Measurements from ENCODE around the gene ANKS3. TPM values are rescaled to one million over a fixed set of nuclear protein-coding genes. Genes with fewer than 3 reads are reported as not detected.

ANKS3 gene
- total and polyA plus RNA-seq, 2 donors (not counting 3 experiments of a cell fraction or from before 2014, with no cell fraction given), result 13.9 to 24.0 TPM

DNA sequence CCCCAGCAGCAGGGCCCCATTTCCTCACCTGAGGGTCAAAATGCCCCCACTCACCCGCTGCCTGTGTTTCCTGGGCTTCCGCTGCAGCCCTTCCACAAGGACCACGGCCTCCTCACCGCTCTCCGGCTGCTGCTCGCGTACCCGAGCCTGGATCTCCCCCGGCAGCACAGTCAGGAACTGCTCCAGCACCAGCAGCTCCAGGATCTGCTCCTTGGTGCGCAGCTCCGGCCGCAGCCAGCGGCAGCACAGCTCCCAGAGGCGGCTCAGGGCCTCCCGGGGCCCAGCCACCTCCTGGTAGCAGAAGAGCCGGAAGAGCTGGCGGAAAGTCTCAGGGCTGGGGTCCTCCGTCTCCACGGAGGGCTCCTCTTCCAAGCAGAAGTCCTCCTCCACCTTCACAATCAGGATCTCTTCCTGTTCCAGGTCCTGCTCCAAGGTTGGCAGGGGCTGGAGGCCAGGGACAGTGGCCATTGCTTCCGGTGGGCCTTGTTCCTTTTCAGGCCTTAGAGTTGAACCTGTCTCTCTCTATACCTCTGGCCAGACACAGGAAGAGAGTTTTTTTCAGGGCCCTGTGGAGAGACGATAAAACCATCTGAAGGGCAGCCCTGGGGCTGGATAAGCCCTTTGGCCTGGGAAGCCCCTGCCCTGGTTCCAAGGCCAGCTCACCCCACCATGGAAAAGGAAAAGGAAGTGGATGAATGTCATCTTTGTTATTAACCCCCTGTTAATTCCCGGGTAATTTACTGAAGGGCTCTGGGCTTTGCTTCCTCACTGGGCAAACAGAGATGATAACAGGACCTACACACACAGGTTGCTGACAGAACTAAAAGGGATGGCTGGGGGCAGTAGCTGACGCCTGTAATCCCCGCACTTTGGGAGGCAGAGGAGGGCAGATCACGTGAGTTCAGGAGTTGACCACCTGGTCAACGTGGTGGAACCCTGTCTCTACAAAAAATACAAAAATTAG lies 31.7 kb upstream of the ANKS3 start:
- H3K4me1 ChIP-seq (ENCODE audit: control insufficient read depth, extremely low read depth, insufficient read depth, low read length), result peaks cover 15% of the 10 kb centered on the region
- H3K27me3 ChIP-seq (ENCODE audit: control insufficient read depth in 2 of 2, insufficient read depth in 2 of 2, low read length in 2 of 2), result no peaks in the 10 kb centered on the region
- no peak for FAIRE-seq
- dilution Hi-C loops (cut with MboI; ENCODE audit: extremely low pct_ligation_motif_present, low sequenced_read_pairs) (no loop called here), intact Hi-C loops (cut with micrococcal nuclease) (loop anchor here (2.0 kb wide), 1 partner anchor 191 kb away; no protein-coding TSS in a partner anchor)
- H3K36me3 ChIP-seq (ENCODE audit: control insufficient read depth in 2 of 2, extremely low read depth in 1 of 2, insufficient read depth in 2 of 2, low read length in 2 of 2), result peaks cover 5 to 26% of the 10 kb centered on the region in 2 experiments
- no peaks in the 10 kb centered on the region for H4K20me1 ChIP-seq (replicated peaks; ENCODE audit: control insufficient read depth, extremely low read depth, insufficient read depth, low read length)
- no peak overlapping the region for H2AFZ ChIP-seq (ENCODE audit: low read depth, low read length)
- POLR2A ChIA-PET, result interaction anchor here (1.0 kb wide), 1 partner anchor 31 kb away, joined by 4 read pairs; the partner anchor contains the start of gene DNAAF8
- H3K4me2 ChIP-seq (ENCODE audit: insufficient read depth, low read length), result peak overlapping the region; percentile 85
- CTCF ChIA-PET, result no interaction called here
- DNase-seq (ENCODE audit: low read depth, low spot score), result no peak
- H3K9ac ChIP-seq (replicated peaks; ENCODE audit: extremely low read depth, insufficient read depth, low read length), result peak overlapping the region; percentile 77
- H3K9me3 ChIP-seq (replicated peaks; ENCODE audit: control insufficient read depth, insufficient read depth, low read length), result no peaks in the 10 kb centered on the region
- H3K9me1 ChIP-seq (replicated peaks; ENCODE audit: control insufficient read depth, extremely low read depth, insufficient read depth, low read length), result no peaks in the 10 kb centered on the region
- H3K79me2 ChIP-seq (ENCODE audit: control insufficient read depth, insufficient read depth, low read length), result peaks cover 12% of the 10 kb centered on the region
- no TSS peak for BruUV-seq (replicated peaks)
- H3K4me3 ChIP-seq (replicated peaks in 1 of 3; ENCODE audit: insufficient read depth in 1 of 3, low read depth in 1 of 3, low read length in 3 of 3), result peak overlapping the region; percentile 46 to 98 (median 55)
- TF ChIP-seq, protein P1, sequence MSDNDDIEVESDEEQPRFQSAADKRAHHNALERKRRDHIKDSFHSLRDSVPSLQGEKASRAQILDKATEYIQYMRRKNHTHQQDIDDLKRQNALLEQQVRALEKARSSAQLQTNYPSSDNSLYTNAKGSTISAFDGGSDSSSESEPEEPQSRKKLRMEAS (IDR thresholded peaks at IDR 0.05; ENCODE audit: insufficient read depth, insufficient read length), result no peak
- TF ChIP-seq FOS (IDR thresholded peaks at IDR 0.05; ENCODE audit: borderline replicate concordance, insufficient read depth, low read length), result no peak
- TF ChIP-seq POLR2AphosphoS5 (IDR thresholded peaks at IDR 0.05; ENCODE audit: insufficient read depth, low read depth, low read length), result no peak
- no peak for TF ChIP-seq GATA2 (IDR thresholded peaks at IDR 0.05; ENCODE audit: insufficient read depth, insufficient read length, low read depth, low read length)
- TF ChIP-seq, protein P2, sequence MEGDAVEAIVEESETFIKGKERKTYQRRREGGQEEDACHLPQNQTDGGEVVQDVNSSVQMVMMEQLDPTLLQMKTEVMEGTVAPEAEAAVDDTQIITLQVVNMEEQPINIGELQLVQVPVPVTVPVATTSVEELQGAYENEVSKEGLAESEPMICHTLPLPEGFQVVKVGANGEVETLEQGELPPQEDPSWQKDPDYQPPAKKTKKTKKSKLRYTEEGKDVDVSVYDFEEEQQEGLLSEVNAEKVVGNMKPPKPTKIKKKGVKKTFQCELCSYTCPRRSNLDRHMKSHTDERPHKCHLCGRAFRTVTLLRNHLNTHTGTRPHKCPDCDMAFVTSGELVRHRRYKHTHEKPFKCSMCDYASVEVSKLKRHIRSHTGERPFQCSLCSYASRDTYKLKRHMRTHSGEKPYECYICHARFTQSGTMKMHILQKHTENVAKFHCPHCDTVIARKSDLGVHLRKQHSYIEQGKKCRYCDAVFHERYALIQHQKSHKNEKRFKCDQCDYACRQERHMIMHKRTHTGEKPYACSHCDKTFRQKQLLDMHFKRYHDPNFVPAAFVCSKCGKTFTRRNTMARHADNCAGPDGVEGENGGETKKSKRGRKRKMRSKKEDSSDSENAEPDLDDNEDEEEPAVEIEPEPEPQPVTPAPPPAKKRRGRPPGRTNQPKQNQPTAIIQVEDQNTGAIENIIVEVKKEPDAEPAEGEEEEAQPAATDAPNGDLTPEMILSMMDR (IDR thresholded peaks at IDR 0.05; ENCODE audit: extremely low read depth in 1 of 2, insufficient read depth in 1 of 2, low read depth in 1 of 2, low read length in 2 of 2), result no peak
- TF ChIP-seq MYC (IDR thresholded peaks at IDR 0.05; ENCODE audit: low read depth, low read length), result no peak
- H3K27ac ChIP-seq (ENCODE audit: insufficient read depth, low read depth, low read length), result peak overlapping the region; percentile 30
